ENCODE data around the gene DLG2.

DNA sequence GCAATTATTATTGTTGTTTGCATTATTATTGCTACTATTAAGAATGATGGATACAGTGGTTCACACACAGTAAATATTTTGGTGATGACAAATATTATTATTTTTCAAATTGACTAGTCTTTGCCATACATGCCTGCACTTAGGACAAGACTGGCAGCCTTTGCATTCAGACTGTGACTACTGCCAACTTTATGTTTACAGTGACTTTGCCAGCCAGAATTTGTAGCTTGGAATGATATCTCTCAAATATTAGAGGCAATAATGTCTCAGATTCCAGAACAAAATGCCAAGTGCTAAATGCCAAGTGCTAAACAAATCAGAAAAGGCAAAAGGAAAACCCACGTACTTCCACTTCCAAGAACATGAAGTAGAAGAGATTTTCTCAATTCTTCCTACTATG is 823.1 kb downstream of the DLG2 start:
- TF ChIP-seq CTCF (IDR thresholded peaks at IDR 0.05; ENCODE audit: extremely low read depth in 1 of 2, insufficient read depth in 1 of 2, low read depth in 1 of 2, low read length in 2 of 2) (no peak), POLR2A (IDR thresholded peaks at IDR 0.05; ENCODE audit: low read depth, low read length) (no peak), POLR2AphosphoS5 (IDR thresholded peaks at IDR 0.05; ENCODE audit: insufficient read depth, low read depth, low read length) (no peak), MYC (IDR thresholded peaks at IDR 0.05; ENCODE audit: low read depth, low read length) (no peak), EZH2 (IDR thresholded peaks at IDR 0.05; ENCODE audit: borderline replicate concordance, low read depth, low read length, severe bottlenecking) (no peak)
